Endothelial cell of umbilical vein (primary cell): ENCODE results near the gene SORCS2. TPM values are rescaled to one million over a fixed set of nuclear protein-coding genes. Genes with fewer than 3 reads are reported as not detected.

Source experiments
- BruUV-seq: library from RNA; stranded (reverse); fragments of 400-500 nt; replicated peaks from 2 replicates; lab custom pipeline; 2021; lab: Mats Ljungman, UMichigan
- CTCF ChIA-PET: fragments of 300-600, 350-600 bp; sonication (Branson Sonifier 250); formaldehyde crosslinking; loops from one replicate; lab custom pipeline; 2021; ENCODE audit warnings: antibody characterized with exemption, inconsistent platforms; lab: Charles Lee
- POLR2A ChIA-PET: fragments of 300-600, 350-600 bp; sonication (Branson Sonifier 250); formaldehyde crosslinking; loops from one replicate; lab custom pipeline; 2021; ENCODE audit warnings: antibody characterized with exemption, inconsistent platforms; lab: Charles Lee
- DNase-seq: peaks from one replicate; pipeline ENCODE4 v3.0.0-alpha.2; 2011; ENCODE audit warnings: low read depth, low spot score
- FAIRE-seq: peaks from 2 replicates; lab custom pipeline; 2011; peaks lifted over from hg19 to GRCh38; lab: Jason Lieb, UNC
- H2AFZ ChIP-seq: 2 replicates; pipeline ENCODE4 v1.6.0; 2012; ENCODE audit warnings: low read depth, low read length, control low read depth, inconsistent platforms
- H3K27ac ChIP-seq: 2 replicates; pipeline ENCODE4 v1.5.1; 2011; ENCODE audit warnings: low read depth, mild to moderate bottlenecking, control low read depth, low read length, moderate library complexity; ENCODE audit not compliant: insufficient read depth
- H3K27me3 ChIP-seq, 2 experiments: 2 replicates each; pipeline versions ENCODE4 v1.6.0 to v1.6.1; 2011; ENCODE audit warnings: low read length in 2 of 2, mixed read lengths in 1 of 2; ENCODE audit not compliant: control insufficient read depth in 2 of 2, insufficient read depth in 2 of 2
- H3K36me3 ChIP-seq, 2 experiments: 2 replicates in 1 of 2; 3 replicates in 1 of 2; pipeline ENCODE4 v1.5.1; 2011; ENCODE audit warnings: low read length in 2 of 2, mild to moderate bottlenecking in 1 of 2, moderate library complexity in 1 of 2; ENCODE audit not compliant: control insufficient read depth in 2 of 2, insufficient read depth in 2 of 2; ENCODE audit errors: extremely low read depth in 1 of 2
- H3K4me1 ChIP-seq: 3 replicates; pipeline ENCODE4 v1.5.1; 2011; ENCODE audit warnings: mild to moderate bottlenecking, low read length; ENCODE audit not compliant: control insufficient read depth, insufficient read depth; ENCODE audit errors: extremely low read depth
- H3K4me2 ChIP-seq: 2 replicates; pipeline ENCODE4 v1.6.1; 2011; ENCODE audit warnings: low read length, control low read depth, mixed read lengths; ENCODE audit not compliant: insufficient read depth
- H3K4me3 ChIP-seq, 3 experiments: fragments of 200-600 bp in 1 of 3; sonication (generic), shearing (Covaris generic) in 1 of 3; replicated peaks in 1 of 3; 2 replicates each; pipeline ENCODE4 v1.5.1; 2011 to 2016; ENCODE audit warnings: control low read depth in 3 of 3, low read length in 3 of 3, mild to moderate bottlenecking in 2 of 3, inconsistent platforms in 1 of 3, low read depth in 1 of 3, moderate library complexity in 1 of 3; ENCODE audit not compliant: insufficient read depth in 1 of 3
- H3K79me2 ChIP-seq: 2 replicates; pipeline ENCODE4 v1.6.0; 2012; ENCODE audit warnings: low read length, inconsistent platforms; ENCODE audit not compliant: control insufficient read depth, insufficient read depth
- H3K9ac ChIP-seq: replicated peaks from 2 replicates; pipeline ENCODE3; 2011; ENCODE audit warnings: low read length, control low read depth; ENCODE audit not compliant: insufficient read depth; ENCODE audit errors: extremely low read depth
- H3K9me1 ChIP-seq: replicated peaks from 3 replicates; pipeline ENCODE4 v1.6.0; 2011; ENCODE audit warnings: mild to moderate bottlenecking, low read length; ENCODE audit not compliant: control insufficient read depth, insufficient read depth; ENCODE audit errors: extremely low read depth
- H3K9me3 ChIP-seq: replicated peaks from 2 replicates; pipeline ENCODE4 v1.5.1; 2012; ENCODE audit warnings: low read length, inconsistent platforms; ENCODE audit not compliant: control insufficient read depth, insufficient read depth
- H4K20me1 ChIP-seq: replicated peaks from 2 replicates; pipeline ENCODE3; 2011; ENCODE audit warnings: mild to moderate bottlenecking, low read length; ENCODE audit not compliant: control insufficient read depth, insufficient read depth; ENCODE audit errors: extremely low read depth
- EZH2 ChIP-seq: IDR thresholded peaks from 2 replicates; pipeline ENCODE4 v1.6.1; 2012; ENCODE audit warnings: borderline replicate concordance, low read depth, mild to moderate bottlenecking, moderate library complexity, low read length, inconsistent platforms; ENCODE audit not compliant: severe bottlenecking
- FOS ChIP-seq: IDR thresholded peaks from 2 replicates; pipeline ENCODE4 v1.6.1; 2011; ENCODE audit warnings: mild to moderate bottlenecking, low read length, moderate library complexity, borderline replicate concordance; ENCODE audit not compliant: insufficient read depth
- GATA2 ChIP-seq: IDR thresholded peaks from 2 replicates; pipeline ENCODE4 v1.7.0; 2011; ENCODE audit warnings: low read depth, mild to moderate bottlenecking, moderate library complexity, mixed read lengths, low read length; ENCODE audit not compliant: insufficient read length, insufficient read depth
- JUN ChIP-seq: IDR thresholded peaks from 2 replicates; pipeline ENCODE4 v1.6.1; 2011; ENCODE audit warnings: borderline replicate concordance, low read depth; ENCODE audit not compliant: insufficient read length, insufficient read depth
- MAX ChIP-seq: IDR thresholded peaks from 2 replicates; pipeline ENCODE4 v1.6.1; 2011; ENCODE audit not compliant: insufficient read depth, insufficient read length
- MYC ChIP-seq: IDR thresholded peaks from one replicate; pipeline ENCODE4 v1.6.1; 2011; ENCODE audit warnings: mild to moderate bottlenecking, low read depth, low read length
- POLR2A ChIP-seq: IDR thresholded peaks from 2 replicates; pipeline ENCODE4 v1.6.1; 2012; ENCODE audit warnings: low read depth, mild to moderate bottlenecking, control low read depth, low read length
- POLR2AphosphoS5 ChIP-seq: IDR thresholded peaks from 2 replicates; pipeline ENCODE4 v1.6.1; 2012; ENCODE audit warnings: low read depth, mild to moderate bottlenecking, control low read depth, low read length, moderate library complexity; ENCODE audit not compliant: insufficient read depth
- dilution Hi-C: fragments of 300-500 bp; cut with MboI; formaldehyde crosslinking; loops from one replicate; pipeline ENCODE4 v1.15.0; 2019; ENCODE audit warnings: low sequenced_read_pairs; ENCODE audit not compliant: extremely low pct_ligation_motif_present
- intact Hi-C: fragments of 100-400 bp; cut with micrococcal nuclease; formaldehyde crosslinking; loops from one replicate; pipeline ENCODE4 v1.10.0; 2022
- polyA plus RNA-seq, 4 experiments: library from polyadenylated mRNA; depleted of rRNA in 3 of 4; stranded (reverse) in 3 of 4; unstranded in 1 of 4; fragments of >200 nt; gene quantifications; 2 replicates each; pipeline versions ENCODE4 v1.2.1 to v1.2.3, GENCODE V29; 2011 to 2012; ENCODE audit warnings: missing spikeins in 1 of 4
- total RNA-seq: library from RNA; stranded (reverse); gene quantifications from 2 replicates; pipeline ENCODE4 v1.2.3, GENCODE V29; 2021
- TF ChIP-seq, protein P1 (sequence below), 2 donors: IDR thresholded peaks; 1 replicate in 1 of 2; 2 replicates in 1 of 2; pipeline ENCODE4 v1.5.1; 2011; ENCODE audit warnings: low read length in 2 of 2, mild to moderate bottlenecking in 2 of 2, moderate library complexity in 2 of 2, control low read depth in 1 of 2, inconsistent platforms in 1 of 2, low read depth in 1 of 2; ENCODE audit not compliant: insufficient read depth in 1 of 2; ENCODE audit errors: extremely low read depth in 1 of 2

The SORCS2 gene
- total and polyA plus RNA-seq, 2 donors (not counting 3 experiments of a cell fraction or from before 2014, with no cell fraction given) = not detected

DNA sequence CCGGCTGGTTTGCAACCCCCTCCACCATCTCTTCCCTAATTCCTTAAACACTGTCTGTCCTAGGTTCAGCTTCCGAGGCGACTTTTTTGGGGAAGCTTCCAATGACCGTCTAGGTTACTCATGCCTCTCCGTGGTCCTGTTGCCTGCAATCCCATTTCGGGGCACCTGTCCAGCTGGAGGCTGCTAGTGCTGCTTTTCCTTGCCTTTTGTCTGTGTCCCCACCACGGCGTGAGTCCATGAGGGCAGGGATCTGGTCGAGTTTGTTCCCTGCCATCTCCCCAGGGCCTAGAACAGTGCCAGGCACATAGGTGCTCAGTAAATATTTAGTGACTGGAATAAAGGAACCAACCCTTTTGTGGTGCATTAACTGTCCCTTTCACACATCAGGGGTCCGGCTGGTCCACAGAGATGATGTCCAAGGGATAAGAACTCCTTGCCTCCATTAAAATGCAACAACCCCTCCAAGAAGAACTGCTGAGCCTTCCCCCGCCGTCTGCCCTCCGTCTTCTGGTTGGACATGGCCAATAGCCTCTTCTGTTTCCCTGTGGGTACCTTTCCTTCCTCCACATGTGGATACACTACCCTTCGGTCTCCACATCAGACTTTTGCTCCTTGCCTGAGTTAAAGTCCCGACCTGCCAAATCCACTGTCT, 5.7 kb upstream of the SORCS2 start:
- Histone ChIP-seq H3K4me3 (no peak overlapping the region), H3K9me3 (no peaks in the 10 kb centered on the region), H3K9me1 (no peaks in the 10 kb centered on the region), H3K79me2 (no peaks in the 10 kb centered on the region), H3K4me1 (no peaks in the 10 kb centered on the region), H3K4me2 (no peak overlapping the region), H3K27me3 (peaks cover 9% of the 10 kb centered on the region in 2 experiments), H3K9ac (no peak overlapping the region), H3K27ac (no peak overlapping the region), H3K36me3 (no peaks in the 10 kb centered on the region), H4K20me1 (no peaks in the 10 kb centered on the region), H2AFZ (no peak overlapping the region)
- FAIRE-seq (no peak), DNase-seq (no peak)
- POLR2A ChIA-PET = no interaction called here
- intact Hi-C loops (no loop called here), dilution Hi-C loops (no loop called here)
- CTCF ChIA-PET = no interaction called here
- BruUV-seq = no TSS peak
- no peak for TF ChIP-seq FOS
- TF ChIP-seq, protein P1, sequence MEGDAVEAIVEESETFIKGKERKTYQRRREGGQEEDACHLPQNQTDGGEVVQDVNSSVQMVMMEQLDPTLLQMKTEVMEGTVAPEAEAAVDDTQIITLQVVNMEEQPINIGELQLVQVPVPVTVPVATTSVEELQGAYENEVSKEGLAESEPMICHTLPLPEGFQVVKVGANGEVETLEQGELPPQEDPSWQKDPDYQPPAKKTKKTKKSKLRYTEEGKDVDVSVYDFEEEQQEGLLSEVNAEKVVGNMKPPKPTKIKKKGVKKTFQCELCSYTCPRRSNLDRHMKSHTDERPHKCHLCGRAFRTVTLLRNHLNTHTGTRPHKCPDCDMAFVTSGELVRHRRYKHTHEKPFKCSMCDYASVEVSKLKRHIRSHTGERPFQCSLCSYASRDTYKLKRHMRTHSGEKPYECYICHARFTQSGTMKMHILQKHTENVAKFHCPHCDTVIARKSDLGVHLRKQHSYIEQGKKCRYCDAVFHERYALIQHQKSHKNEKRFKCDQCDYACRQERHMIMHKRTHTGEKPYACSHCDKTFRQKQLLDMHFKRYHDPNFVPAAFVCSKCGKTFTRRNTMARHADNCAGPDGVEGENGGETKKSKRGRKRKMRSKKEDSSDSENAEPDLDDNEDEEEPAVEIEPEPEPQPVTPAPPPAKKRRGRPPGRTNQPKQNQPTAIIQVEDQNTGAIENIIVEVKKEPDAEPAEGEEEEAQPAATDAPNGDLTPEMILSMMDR (IDR thresholded peaks at IDR 0.05; ENCODE audit: extremely low read depth in 1 of 2, insufficient read depth in 1 of 2, low read depth in 1 of 2, low read length in 2 of 2) = no peak
- TF ChIP-seq POLR2A = no peak
- TF ChIP-seq GATA2 = no peak
- TF ChIP-seq JUN = no peak
- TF ChIP-seq MAX = no peak
- no peak for TF ChIP-seq MYC
- no peak for TF ChIP-seq EZH2
- TF ChIP-seq POLR2AphosphoS5 = no peak
